SK-N-SH (cell line): Measurements from ENCODE around the gene MPEG1.

Source experiments
- RXRA ChIP-seq: IDR thresholded peaks from 2 replicates; pipeline ENCODE4 v1.4.0; 2012; ENCODE audit warnings: low read depth, mild to moderate bottlenecking, borderline replicate concordance
- TEAD4 ChIP-seq: IDR thresholded peaks from 2 replicates; pipeline ENCODE4 v1.4.0; 2012; ENCODE audit warnings: mild to moderate bottlenecking, borderline replicate concordance; ENCODE audit not compliant: insufficient read depth
- TF ChIP-seq, protein P1 (sequence below): fragments of 200-600 bp; sonication (generic); IDR thresholded peaks from 2 replicates; pipeline ENCODE4 v1.6.1; 2017; ENCODE audit warnings: antibody characterized with exemption, mild to moderate bottlenecking, moderate library complexity

GRCh38 chr11:59247531-59248227, 35.0 kb upstream of the MPEG1 start:
- TF ChIP-seq TEAD4 (no peak), RXRA (no peak)
- TF ChIP-seq, protein P1, sequence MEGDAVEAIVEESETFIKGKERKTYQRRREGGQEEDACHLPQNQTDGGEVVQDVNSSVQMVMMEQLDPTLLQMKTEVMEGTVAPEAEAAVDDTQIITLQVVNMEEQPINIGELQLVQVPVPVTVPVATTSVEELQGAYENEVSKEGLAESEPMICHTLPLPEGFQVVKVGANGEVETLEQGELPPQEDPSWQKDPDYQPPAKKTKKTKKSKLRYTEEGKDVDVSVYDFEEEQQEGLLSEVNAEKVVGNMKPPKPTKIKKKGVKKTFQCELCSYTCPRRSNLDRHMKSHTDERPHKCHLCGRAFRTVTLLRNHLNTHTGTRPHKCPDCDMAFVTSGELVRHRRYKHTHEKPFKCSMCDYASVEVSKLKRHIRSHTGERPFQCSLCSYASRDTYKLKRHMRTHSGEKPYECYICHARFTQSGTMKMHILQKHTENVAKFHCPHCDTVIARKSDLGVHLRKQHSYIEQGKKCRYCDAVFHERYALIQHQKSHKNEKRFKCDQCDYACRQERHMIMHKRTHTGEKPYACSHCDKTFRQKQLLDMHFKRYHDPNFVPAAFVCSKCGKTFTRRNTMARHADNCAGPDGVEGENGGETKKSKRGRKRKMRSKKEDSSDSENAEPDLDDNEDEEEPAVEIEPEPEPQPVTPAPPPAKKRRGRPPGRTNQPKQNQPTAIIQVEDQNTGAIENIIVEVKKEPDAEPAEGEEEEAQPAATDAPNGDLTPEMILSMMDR, result no peak
